ENCODE results near the gene TUBB1. TPM values are rescaled to one million over a fixed set of nuclear protein-coding genes. Genes with fewer than 3 reads are reported as not detected.
"Not testable (repeated sequence)": the region's sequence is repeated elsewhere in the genome, so short reads cannot be mapped to it uniquely, and the experiment has no call there.

Gene TUBB1
- not detected for total RNA-seq
- long read RNA-seq, result 0 reads

- no peak for ATAC-seq
- intact Hi-C loops (cut with DNase I, micrococcal nuclease), result no loop called here
- DNase-seq, result no peak
These were observed at the start of gene TUBB1 for GRCh38 chr20:59019217-59019616. Gene TUBB1 (plus strand): TSS chr20:59019429. CDS start chr20:59019523, 94 bp downstream.

- no peak for ATAC-seq
- intact Hi-C loops (cut with DNase I, micrococcal nuclease), result no loop called here
These were observed 49.8 kb upstream of the TUBB1 start for GRCh38 chr20:58969439-58969838.

GRCh38 chr20:58970146-58970545 is 49.1 kb upstream of the TUBB1 start:
- DNase-seq (no peak), ATAC-seq (no peak)
- intact Hi-C loops (cut with DNase I, micrococcal nuclease), result no loop called here

More at GRCh38 chr20:58969439-58969838, 49.8 kb upstream of the TUBB1 start:
- DNase-seq, result no peak

- no peak for ATAC-seq
- intact Hi-C loops (cut with DNase I, micrococcal nuclease), result no loop called here
These were observed 47.8 kb upstream of the TUBB1 start for GRCh38 chr20:58971429-58971828.

GRCh38 chr20:58973179-58973578 is 46.0 kb upstream of the TUBB1 start:
- no peak for ATAC-seq
- DNase-seq, result no peak
- intact Hi-C loops (cut with DNase I, micrococcal nuclease), result no loop called here

More at GRCh38 chr20:58971429-58971828, 47.8 kb upstream of the TUBB1 start:
- DNase-seq, result no peak

- no peak for DNase-seq
- no peak for ATAC-seq
- intact Hi-C loops (cut with DNase I, micrococcal nuclease), result no loop called here
These were observed 45.4 kb upstream of the TUBB1 start for GRCh38 chr20:58973866-58974265.

GRCh38 chr20:58975353-58975752 is 43.9 kb upstream of the TUBB1 start:
- intact Hi-C loops (cut with DNase I, micrococcal nuclease), result no loop called here
- ATAC-seq, result no peak
- DNase-seq, result no peak

- intact Hi-C loops (cut with DNase I, micrococcal nuclease), result no loop called here
- no peak for ATAC-seq
- no peak for DNase-seq
These were observed 43.0 kb upstream of the TUBB1 start for GRCh38 chr20:58976061-58976730.

- DNase-seq (no peak), ATAC-seq (no peak)
- intact Hi-C loops (cut with DNase I, micrococcal nuclease), result no loop called here
These were observed 40.7 kb upstream of the TUBB1 start for GRCh38 chr20:58978351-58979190.

GRCh38 chr20:58980711-58981627 is 38.3 kb upstream of the TUBB1 start, which contains the start of gene NELFCD:
Gene NELFCD (plus strand): TSS chr20:58981256. CDS start chr20:58981310, 54 bp downstream.
- ATAC-seq (peak; percentile 95), DNase-seq (peak; percentile 83 to 93)
- intact Hi-C loops (cut with DNase I, micrococcal nuclease), result no loop called here

- ATAC-seq, result no peak
- DNase-seq, result no peak
- intact Hi-C loops (cut with DNase I, micrococcal nuclease), result no loop called here
These were observed 37.4 kb upstream of the TUBB1 start for GRCh38 chr20:58981628-58982364.

- intact Hi-C loops (cut with DNase I, micrococcal nuclease), result no loop called here
- no peak for DNase-seq
- ATAC-seq, result no peak
These were observed 36.7 kb upstream of the TUBB1 start for GRCh38 chr20:58982406-58983114.

- not testable (repeated sequence) for DNase-seq
These were observed 36.1 kb upstream of the TUBB1 start for GRCh38 chr20:58983115-58983468.

GRCh38 chr20:58984691-58985090 is 34.5 kb upstream of the TUBB1 start:
- intact Hi-C loops (cut with DNase I, micrococcal nuclease), result no loop called here
- no peak for DNase-seq

More at GRCh38 chr20:58983115-58983468, 36.1 kb upstream of the TUBB1 start:
- ATAC-seq; intact Hi-C loops (cut with DNase I, micrococcal nuclease): not testable (repeated sequence)

GRCh38 chr20:58985656-58986055 is 33.6 kb upstream of the TUBB1 start:
- intact Hi-C loops (cut with DNase I, micrococcal nuclease), result no loop called here

More at GRCh38 chr20:58984691-58985090, 34.5 kb upstream of the TUBB1 start:
- ATAC-seq, result no peak

GRCh38 chr20:58986286-58986967 is 32.8 kb upstream of the TUBB1 start:
- DNase-seq, result no peak
- intact Hi-C loops (cut with DNase I, micrococcal nuclease), result no loop called here
- ATAC-seq, result no peak

More at GRCh38 chr20:58985656-58986055, 33.6 kb upstream of the TUBB1 start:
- ATAC-seq (no peak), DNase-seq (no peak)

GRCh38 chr20:58986968-58987517 is 32.2 kb upstream of the TUBB1 start:
- ATAC-seq (no peak), DNase-seq (no peak)
- intact Hi-C loops (cut with DNase I, micrococcal nuclease), result no loop called here
